ENCODE results near the gene TMCO4. TPM values are rescaled to one million over a fixed set of nuclear protein-coding genes. Genes with fewer than 3 reads are reported as not detected.

TMCO4 gene
- total and polyA plus RNA-seq, 10 of the 15 experiments (the other 5 are each of a cell fraction or from before 2014, with no cell fraction given): 2.4 to 20.8 (median 13.0) TPM

DNA sequence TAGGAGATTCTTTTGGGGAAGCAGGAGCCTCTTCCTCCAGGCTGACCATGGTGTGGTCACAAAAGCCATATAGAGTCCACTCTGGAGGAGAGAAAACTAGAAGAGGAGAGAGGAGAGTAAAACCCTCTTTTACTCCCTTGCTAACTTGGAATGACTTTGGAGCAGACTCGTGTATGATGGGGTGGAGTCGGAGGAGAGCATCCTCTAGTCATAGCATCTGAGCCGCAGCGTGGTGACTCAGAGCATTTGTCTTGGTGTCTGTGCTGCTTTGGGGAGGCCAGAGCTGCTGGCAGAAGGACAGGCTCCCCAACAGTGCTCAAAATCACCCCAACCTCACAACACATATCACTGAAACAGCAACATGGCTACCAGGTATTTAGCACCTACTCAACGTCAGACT, 123.9 kb downstream of the TMCO4 start:
- SMC1A ChIA-PET (ENCODE audit: uncharacterized antibody, unreplicated experiment): no interaction called here
- FAIRE-seq (no peak), ATAC-seq (no peak), DNase-seq (ENCODE audit: low read depth, low spot score) (no peak)
- BruUV-seq (replicated peaks): no TSS peak
- no peak for TF ChIP-seq SMAD1 (IDR thresholded peaks at IDR 0.05; ENCODE audit: low read depth, partially characterized antibody)
- TF ChIP-seq STAT1 (conservative IDR thresholded peaks at IDR 0.05): no peak
- no peak for TF ChIP-seq HDAC6 (IDR thresholded peaks at IDR 0.05; ENCODE audit: unreplicated experiment)
- TF ChIP-seq, protein P1, sequence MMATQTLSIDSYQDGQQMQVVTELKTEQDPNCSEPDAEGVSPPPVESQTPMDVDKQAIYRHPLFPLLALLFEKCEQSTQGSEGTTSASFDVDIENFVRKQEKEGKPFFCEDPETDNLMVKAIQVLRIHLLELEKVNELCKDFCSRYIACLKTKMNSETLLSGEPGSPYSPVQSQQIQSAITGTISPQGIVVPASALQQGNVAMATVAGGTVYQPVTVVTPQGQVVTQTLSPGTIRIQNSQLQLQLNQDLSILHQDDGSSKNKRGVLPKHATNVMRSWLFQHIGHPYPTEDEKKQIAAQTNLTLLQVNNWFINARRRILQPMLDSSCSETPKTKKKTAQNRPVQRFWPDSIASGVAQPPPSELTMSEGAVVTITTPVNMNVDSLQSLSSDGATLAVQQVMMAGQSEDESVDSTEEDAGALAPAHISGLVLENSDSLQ (IDR thresholded peaks at IDR 0.05): no peak
- TF ChIP-seq SP1 (IDR thresholded peaks at IDR 0.05; ENCODE audit: low read depth, low read length): no peak
- no peak for TF ChIP-seq MYB (IDR thresholded peaks at IDR 0.05; ENCODE audit: borderline replicate concordance, low read depth, low read length)
- Histone ChIP-seq H2AFZ (ENCODE audit: control insufficient read depth, low read depth, low read length) (no peak overlapping the region), H3K4me2 (ENCODE audit: control insufficient read depth, insufficient read depth) (no peak overlapping the region), H3K79me2 (ENCODE audit: control insufficient read depth, insufficient read depth, low read length) (no peaks in the 10 kb centered on the region), H3K27me3 (replicated peaks in 1 of 2; ENCODE audit: control insufficient read depth in 2 of 2, insufficient read depth in 2 of 2, low read length in 1 of 2) (peaks cover 0 to 1% of the 10 kb centered on the region in 2 experiments; a peak in 2 of 4 replicates), H3K9ac (ENCODE audit: control insufficient read depth, insufficient read depth, low read length) (no peak overlapping the region), H3K4me3 (no peak overlapping the region), H3K9me3 (replicated peaks; ENCODE audit: control insufficient read depth, insufficient read depth, low read length) (no peaks in the 10 kb centered on the region), H3K27ac (ENCODE audit: control insufficient read depth, insufficient read depth) (no peak overlapping the region), H3K36me3 (ENCODE audit: control insufficient read depth in 2 of 2, insufficient read depth in 2 of 2, low read length in 1 of 2) (no peaks in the 10 kb centered on the region), H3K4me1 (ENCODE audit: control insufficient read depth, insufficient read depth, low read length) (no peaks in the 10 kb centered on the region), H4K20me1 (ENCODE audit: control insufficient read depth, insufficient read depth) (no peaks in the 10 kb centered on the region)
- in situ Hi-C loops (cut with MboI) (no loop called here), intact Hi-C loops (cut with micrococcal nuclease; ENCODE audit: unreplicated experiment) (no loop called here)
- 56% methylated on average over 5 of the region's 5 CpGs for WGBS (ENCODE audit: insufficient coverage, insufficient replicate concordance, low lambda C conversion rate, missing lambda C conversion rate)
- RAD21 ChIA-PET (ENCODE audit: unreplicated experiment): interaction anchor here (0.9 kb wide), 1 partner anchor 475 kb away, joined by 3 read pairs; no protein-coding TSS in a partner anchor
- CTCF ChIA-PET: interaction anchor here (3.8 kb wide), 1 partner anchor 14 kb away, joined by 16 read pairs; no protein-coding TSS in a partner anchor
- POLR2A ChIA-PET: no interaction called here

DNA sequence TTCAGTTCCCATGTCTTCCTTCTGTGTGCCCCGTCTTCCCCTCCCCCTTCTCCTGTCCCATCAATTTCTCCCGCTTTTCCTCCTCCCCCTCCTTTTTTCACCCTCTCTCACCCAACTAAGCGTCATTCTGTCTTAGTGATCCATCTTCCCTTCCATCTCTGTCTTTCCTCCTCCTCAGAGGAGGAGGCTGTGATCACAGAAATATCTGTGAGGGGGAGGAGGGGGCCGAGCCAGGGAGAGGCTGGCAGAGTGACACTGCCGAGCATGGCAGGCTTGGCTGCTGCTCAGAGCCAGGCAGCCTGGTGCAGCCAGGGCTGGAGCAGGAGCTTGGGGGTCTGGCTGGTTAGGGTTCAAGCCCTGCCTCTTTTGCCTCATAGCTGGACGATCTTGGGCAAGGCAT, 127.5 kb downstream of the TMCO4 start:
- DNase-seq (ENCODE audit: low read depth, low spot score) (no peak), ATAC-seq (no peak), FAIRE-seq (no peak)
- WGBS (ENCODE audit: insufficient coverage, insufficient replicate concordance, low lambda C conversion rate, missing lambda C conversion rate): 29% methylated on average over 6 of the region's 6 CpGs
- Histone ChIP-seq H4K20me1 (ENCODE audit: control insufficient read depth, insufficient read depth) (no peaks in the 10 kb centered on the region), H3K9me3 (replicated peaks; ENCODE audit: control insufficient read depth, insufficient read depth, low read length) (no peaks in the 10 kb centered on the region), H3K27me3 (replicated peaks in 1 of 2; ENCODE audit: control insufficient read depth in 2 of 2, insufficient read depth in 2 of 2, low read length in 1 of 2) (peaks cover 0 to 1% of the 10 kb centered on the region in 2 experiments; a peak in 2 of 4 replicates), H3K4me1 (ENCODE audit: control insufficient read depth, insufficient read depth, low read length) (no peaks in the 10 kb centered on the region), H3K9ac (ENCODE audit: control insufficient read depth, insufficient read depth, low read length) (no peak overlapping the region), H3K4me3 (no peak overlapping the region), H2AFZ (ENCODE audit: control insufficient read depth, low read depth, low read length) (no peak overlapping the region), H3K27ac (ENCODE audit: control insufficient read depth, insufficient read depth) (no peak overlapping the region), H3K36me3 (ENCODE audit: control insufficient read depth in 2 of 2, insufficient read depth in 2 of 2, low read length in 1 of 2) (no peaks in the 10 kb centered on the region), H3K79me2 (ENCODE audit: control insufficient read depth, insufficient read depth, low read length) (no peaks in the 10 kb centered on the region), H3K4me2 (ENCODE audit: control insufficient read depth, insufficient read depth) (no peak overlapping the region)
- ChIA-PET RAD21 (ENCODE audit: unreplicated experiment) (no interaction called here), POLR2A (no interaction called here), CTCF (interaction anchor here (0.6 to 3.4 kb wide), 5 partner anchors 10 to 76 kb away, joined by 3 to 25 read pairs (median 4); a partner anchor contains a TSS), SMC1A (ENCODE audit: uncharacterized antibody, unreplicated experiment) (interaction anchor here (0.8 kb wide), 1 partner anchor 12 kb away, joined by 3 read pairs; no protein-coding TSS in a partner anchor)
- intact Hi-C loops (cut with micrococcal nuclease; ENCODE audit: unreplicated experiment): no loop called here
- no TSS peak for BruUV-seq (replicated peaks)
- TF ChIP-seq TAF1 (IDR thresholded peaks at IDR 0.05; ENCODE audit: borderline replicate concordance, low read depth, low read length) (no peak), EED (IDR thresholded peaks at IDR 0.05; ENCODE audit: low read depth) (no peak), ZSCAN29 (IDR thresholded peaks at IDR 0.05) (no peak)
- TF ChIP-seq, protein P2, sequence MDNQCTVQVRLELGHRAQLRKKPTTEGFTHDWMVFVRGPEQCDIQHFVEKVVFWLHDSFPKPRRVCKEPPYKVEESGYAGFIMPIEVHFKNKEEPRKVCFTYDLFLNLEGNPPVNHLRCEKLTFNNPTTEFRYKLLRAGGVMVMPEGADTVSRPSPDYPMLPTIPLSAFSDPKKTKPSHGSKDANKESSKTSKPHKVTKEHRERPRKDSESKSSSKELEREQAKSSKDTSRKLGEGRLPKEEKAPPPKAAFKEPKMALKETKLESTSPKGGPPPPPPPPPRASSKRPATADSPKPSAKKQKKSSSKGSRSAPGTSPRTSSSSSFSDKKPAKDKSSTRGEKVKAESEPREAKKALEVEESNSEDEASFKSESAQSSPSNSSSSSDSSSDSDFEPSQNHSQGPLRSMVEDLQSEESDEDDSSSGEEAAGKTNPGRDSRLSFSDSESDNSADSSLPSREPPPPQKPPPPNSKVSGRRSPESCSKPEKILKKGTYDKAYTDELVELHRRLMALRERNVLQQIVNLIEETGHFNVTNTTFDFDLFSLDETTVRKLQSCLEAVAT (IDR thresholded peaks at IDR 0.05): no peak
- TF ChIP-seq, protein P3, sequence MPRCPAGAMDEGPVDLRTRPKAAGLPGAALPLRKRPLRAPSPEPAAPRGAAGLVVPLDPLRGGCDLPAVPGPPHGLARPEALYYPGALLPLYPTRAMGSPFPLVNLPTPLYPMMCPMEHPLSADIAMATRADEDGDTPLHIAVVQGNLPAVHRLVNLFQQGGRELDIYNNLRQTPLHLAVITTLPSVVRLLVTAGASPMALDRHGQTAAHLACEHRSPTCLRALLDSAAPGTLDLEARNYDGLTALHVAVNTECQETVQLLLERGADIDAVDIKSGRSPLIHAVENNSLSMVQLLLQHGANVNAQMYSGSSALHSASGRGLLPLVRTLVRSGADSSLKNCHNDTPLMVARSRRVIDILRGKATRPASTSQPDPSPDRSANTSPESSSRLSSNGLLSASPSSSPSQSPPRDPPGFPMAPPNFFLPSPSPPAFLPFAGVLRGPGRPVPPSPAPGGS (IDR thresholded peaks at IDR 0.05; ENCODE audit: borderline replicate concordance, insufficient read depth, low read depth, low read length, poor library complexity, severe bottlenecking): no peak
- in situ Hi-C loops (cut with MboI): no loop called here
